ENCODE data around the gene SLC4A1.

GRCh38 chr17:44210342-44211192 lies 57.4 kb downstream of the SLC4A1 start:
- no peak for TF ChIP-seq EHMT2 (IDR thresholded peaks at IDR 0.05; ENCODE audit: borderline replicate concordance, low read depth, low read length)
- no peak for TF ChIP-seq MATR3 (CRISPR knock-in tag; IDR thresholded peaks at IDR 0.05)
- TF ChIP-seq MLX (CRISPR knock-in tag; IDR thresholded peaks at IDR 0.05) = no peak
- TF ChIP-seq EZH2 (conservative IDR thresholded peaks at IDR 0.05; ENCODE audit: low read depth, low read length) = no peak
- TF ChIP-seq TCF7 (IDR thresholded peaks at IDR 0.05; ENCODE audit: low read depth) = no peak
- TF ChIP-seq ZNF318 (CRISPR knock-in tag; IDR thresholded peaks at IDR 0.05) = no peak
- no peak for TF ChIP-seq ZNF296 (CRISPR knock-in tag; conservative IDR thresholded peaks at IDR 0.05)
- TF ChIP-seq ZHX1 (CRISPR knock-in tag; IDR thresholded peaks at IDR 0.05; ENCODE audit: low read depth) = no peak
- TF ChIP-seq ZNF674 (CRISPR knock-in tag; IDR thresholded peaks at IDR 0.05; ENCODE audit: low read depth) = no peak
